PFSK-1 (cell line): ENCODE measurements around the gene GPR137C.

ENCODE experiments used
- FOXP2 ChIP-seq: optimal IDR thresholded peaks from 2 replicates; pipeline ENCODE3; 2011; ENCODE audit warnings: borderline replicate concordance, control low read depth, inconsistent platforms; ENCODE audit not compliant: insufficient read depth; ENCODE audit errors: extremely low read length, extremely low read depth
- POLR2AphosphoS5 ChIP-seq: IDR thresholded peaks from 2 replicates; pipeline ENCODE4 v1.6.1; 2012; ENCODE audit warnings: low read depth, mild to moderate bottlenecking, control low read depth, low read length, moderate library complexity
- REST ChIP-seq, 2 experiments: IDR thresholded peaks; 2 replicates each; pipeline versions ENCODE4 v1.6.1 to v1.8.0; 2011 to 2012; ENCODE audit warnings: low read depth in 2 of 2, low read length in 2 of 2, control low read depth in 1 of 2, inconsistent platforms in 1 of 2, mild to moderate bottlenecking in 1 of 2, moderate library complexity in 1 of 2; ENCODE audit not compliant: insufficient read depth in 1 of 2
- SIN3A ChIP-seq: IDR thresholded peaks from 2 replicates; pipeline ENCODE4 v1.6.1; 2012; ENCODE audit warnings: mild to moderate bottlenecking, low read length, moderate library complexity, borderline replicate concordance; ENCODE audit not compliant: insufficient read depth
- TAF1 ChIP-seq: IDR thresholded peaks from 2 replicates; pipeline ENCODE4 v1.6.1; 2012; ENCODE audit warnings: low read length, control low read depth, borderline replicate concordance; ENCODE audit not compliant: insufficient read depth

Gene GPR137C

GRCh38 chr14:52563120-52563519 is 10.5 kb downstream of the GPR137C start:
- TF ChIP-seq REST (IDR thresholded peaks at IDR 0.05; ENCODE audit: insufficient read depth in 1 of 2, low read depth in 2 of 2, low read length in 2 of 2) (no peak), FOXP2 (no peak), TAF1 (no peak), POLR2AphosphoS5 (no peak), SIN3A (no peak)

GRCh38 chr14:52575858-52576257 is 23.2 kb downstream of the GPR137C start:
- no peak for TF ChIP-seq REST (IDR thresholded peaks at IDR 0.05; ENCODE audit: insufficient read depth in 1 of 2, low read depth in 2 of 2, low read length in 2 of 2)
- TF ChIP-seq POLR2AphosphoS5, result no peak
- TF ChIP-seq FOXP2, result no peak
- no peak for TF ChIP-seq TAF1
- TF ChIP-seq SIN3A, result no peak

- TF ChIP-seq SIN3A (no peak), POLR2AphosphoS5 (no peak), FOXP2 (no peak), TAF1 (no peak), REST (IDR thresholded peaks at IDR 0.05; ENCODE audit: insufficient read depth in 1 of 2, low read depth in 2 of 2, low read length in 2 of 2) (no peak)
Measured at GRCh38 chr14:52583544-52583943, 30.9 kb downstream of the GPR137C start.

GRCh38 chr14:52589646-52590045 is 37.0 kb downstream of the GPR137C start:
- TF ChIP-seq SIN3A (no peak), TAF1 (no peak), REST (IDR thresholded peaks at IDR 0.05; ENCODE audit: insufficient read depth in 1 of 2, low read depth in 2 of 2, low read length in 2 of 2) (no peak), POLR2AphosphoS5 (no peak), FOXP2 (no peak)

GRCh38 chr14:52590318-52590717 is 37.7 kb downstream of the GPR137C start:
- no peak for TF ChIP-seq FOXP2
- TF ChIP-seq POLR2AphosphoS5, result no peak
- no peak for TF ChIP-seq TAF1
- no peak for TF ChIP-seq REST (IDR thresholded peaks at IDR 0.05; ENCODE audit: insufficient read depth in 1 of 2, low read depth in 2 of 2, low read length in 2 of 2)
- no peak for TF ChIP-seq SIN3A
